H1 (cell line): ENCODE data around the gene L1TD1. TPM values are rescaled to one million over a fixed set of nuclear protein-coding genes. Genes with fewer than 3 reads are reported as not detected.

Experiments used
- ASH2L ChIP-seq: fragments of 200-600, 300-600 bp; sonication (generic); IDR thresholded peaks from one replicate; pipeline ENCODE4 v1.7.1; 2017; ENCODE audit warnings: low read length
- CHD2 ChIP-seq: IDR thresholded peaks from 2 replicates; pipeline ENCODE4 v1.6.1; 2012; ENCODE audit warnings: low read length, improper control_type of control experiment
- PHF8 ChIP-seq: fragments of 200-600 bp; sonication (generic); conservative IDR thresholded peaks from 2 replicates; pipeline ENCODE4 v1.7.1; 2012; ENCODE audit warnings: low read depth, mild to moderate bottlenecking, inconsistent platforms, low read length, moderate library complexity
- RXRA ChIP-seq: IDR thresholded peaks from 2 replicates; pipeline ENCODE4 v1.6.1; 2011; ENCODE audit warnings: low read depth, mild to moderate bottlenecking, low read length, moderate library complexity; ENCODE audit not compliant: insufficient read depth
- SAP30 ChIP-seq: fragments of 300-600 bp; sonication (generic); IDR thresholded peaks from 2 replicates; pipeline ENCODE4 v1.7.1; 2012; ENCODE audit warnings: low read length, moderate library complexity, mild to moderate bottlenecking, inconsistent platforms; ENCODE audit not compliant: insufficient read depth, insufficient replicate concordance
- SIN3A ChIP-seq, 2 experiments: IDR thresholded peaks in 1 of 2; conservative IDR thresholded peaks in 1 of 2; 2 replicates each; pipeline ENCODE4 v1.6.1; 2011 to 2012; ENCODE audit warnings: low read length in 2 of 2, improper control_type of control experiment in 1 of 2, low read depth in 1 of 2, mild to moderate bottlenecking in 1 of 2
- SRF ChIP-seq: IDR thresholded peaks from 2 replicates; pipeline ENCODE4 v1.6.1; 2011; ENCODE audit warnings: mild to moderate bottlenecking, low read depth, low read length, moderate library complexity
- TAF7 ChIP-seq: optimal IDR thresholded peaks from 2 replicates; pipeline ENCODE3; 2011; ENCODE audit warnings: low read depth, mild to moderate bottlenecking, inconsistent platforms, low read length, moderate library complexity, borderline replicate concordance
- TCF12 ChIP-seq: IDR thresholded peaks from 2 replicates; pipeline ENCODE4 v1.6.1; 2011; ENCODE audit warnings: low read depth, mild to moderate bottlenecking, low read length
- YY1 ChIP-seq: IDR thresholded peaks from 2 replicates; pipeline ENCODE4 v1.6.1; 2011; ENCODE audit warnings: low read depth, mild to moderate bottlenecking, low read length
- polyA plus RNA-seq, 7 experiments: library from polyadenylated mRNA; depleted of rRNA in 3 of 7; stranded (reverse) in 5 of 7; unstranded in 2 of 7; fragments of >200 nt in 5 of 7; fragments of 200-250 nt in 2 of 7; gene quantifications; 1 replicate in 5 of 7; 2 replicates in 1 of 7; 4 replicates in 1 of 7; pipeline versions ENCODE4 v1.2.1 to v1.2.3, GENCODE V29; 2011 to 2013; ENCODE audit warnings: missing spikeins in 2 of 7, mixed read lengths in 2 of 7
- total RNA-seq: library from RNA; stranded (reverse); fragmentation: NEBNext Ultra II Directional; extraction: Animal tissue kit (Norgen Biotek cat#: 25700); gene quantifications from 2 replicates; pipeline ENCODE4 v1.2.1, GENCODE V29; 2021
- TF ChIP-seq, protein P1 (sequence below): fragments of 300-600 bp; sonication (generic); IDR thresholded peaks from 2 replicates; pipeline ENCODE4 v1.7.1; 2012; ENCODE audit warnings: low read length, moderate library complexity, mild to moderate bottlenecking, inconsistent platforms; ENCODE audit not compliant: insufficient replicate concordance

The L1TD1 gene
- total and polyA plus RNA-seq, 2 of the 8 experiments (the other 6 are each of a cell fraction or from before 2014, with no cell fraction given): 35.3 to 441 TPM

DNA sequence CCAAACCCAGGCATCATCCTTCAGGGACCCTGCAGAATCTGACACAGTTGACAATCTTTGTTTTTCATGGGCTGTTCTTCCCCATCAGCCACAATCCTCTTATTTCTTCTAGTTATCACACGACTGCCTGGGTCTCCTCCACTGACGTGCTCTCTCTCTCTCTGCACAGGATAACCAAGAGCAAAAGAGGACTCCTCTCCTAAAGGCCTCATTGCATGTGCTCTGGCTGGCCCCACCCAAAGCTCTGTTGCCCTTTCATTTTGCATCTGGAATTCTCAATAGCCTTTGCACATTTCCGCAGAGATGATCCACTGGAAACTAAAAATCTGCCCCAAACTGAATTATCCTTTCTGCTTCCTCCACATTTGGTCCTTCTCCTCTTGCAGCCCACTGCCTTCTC is 66.0 kb downstream of the L1TD1 start (continued):
- TF ChIP-seq, protein P1, sequence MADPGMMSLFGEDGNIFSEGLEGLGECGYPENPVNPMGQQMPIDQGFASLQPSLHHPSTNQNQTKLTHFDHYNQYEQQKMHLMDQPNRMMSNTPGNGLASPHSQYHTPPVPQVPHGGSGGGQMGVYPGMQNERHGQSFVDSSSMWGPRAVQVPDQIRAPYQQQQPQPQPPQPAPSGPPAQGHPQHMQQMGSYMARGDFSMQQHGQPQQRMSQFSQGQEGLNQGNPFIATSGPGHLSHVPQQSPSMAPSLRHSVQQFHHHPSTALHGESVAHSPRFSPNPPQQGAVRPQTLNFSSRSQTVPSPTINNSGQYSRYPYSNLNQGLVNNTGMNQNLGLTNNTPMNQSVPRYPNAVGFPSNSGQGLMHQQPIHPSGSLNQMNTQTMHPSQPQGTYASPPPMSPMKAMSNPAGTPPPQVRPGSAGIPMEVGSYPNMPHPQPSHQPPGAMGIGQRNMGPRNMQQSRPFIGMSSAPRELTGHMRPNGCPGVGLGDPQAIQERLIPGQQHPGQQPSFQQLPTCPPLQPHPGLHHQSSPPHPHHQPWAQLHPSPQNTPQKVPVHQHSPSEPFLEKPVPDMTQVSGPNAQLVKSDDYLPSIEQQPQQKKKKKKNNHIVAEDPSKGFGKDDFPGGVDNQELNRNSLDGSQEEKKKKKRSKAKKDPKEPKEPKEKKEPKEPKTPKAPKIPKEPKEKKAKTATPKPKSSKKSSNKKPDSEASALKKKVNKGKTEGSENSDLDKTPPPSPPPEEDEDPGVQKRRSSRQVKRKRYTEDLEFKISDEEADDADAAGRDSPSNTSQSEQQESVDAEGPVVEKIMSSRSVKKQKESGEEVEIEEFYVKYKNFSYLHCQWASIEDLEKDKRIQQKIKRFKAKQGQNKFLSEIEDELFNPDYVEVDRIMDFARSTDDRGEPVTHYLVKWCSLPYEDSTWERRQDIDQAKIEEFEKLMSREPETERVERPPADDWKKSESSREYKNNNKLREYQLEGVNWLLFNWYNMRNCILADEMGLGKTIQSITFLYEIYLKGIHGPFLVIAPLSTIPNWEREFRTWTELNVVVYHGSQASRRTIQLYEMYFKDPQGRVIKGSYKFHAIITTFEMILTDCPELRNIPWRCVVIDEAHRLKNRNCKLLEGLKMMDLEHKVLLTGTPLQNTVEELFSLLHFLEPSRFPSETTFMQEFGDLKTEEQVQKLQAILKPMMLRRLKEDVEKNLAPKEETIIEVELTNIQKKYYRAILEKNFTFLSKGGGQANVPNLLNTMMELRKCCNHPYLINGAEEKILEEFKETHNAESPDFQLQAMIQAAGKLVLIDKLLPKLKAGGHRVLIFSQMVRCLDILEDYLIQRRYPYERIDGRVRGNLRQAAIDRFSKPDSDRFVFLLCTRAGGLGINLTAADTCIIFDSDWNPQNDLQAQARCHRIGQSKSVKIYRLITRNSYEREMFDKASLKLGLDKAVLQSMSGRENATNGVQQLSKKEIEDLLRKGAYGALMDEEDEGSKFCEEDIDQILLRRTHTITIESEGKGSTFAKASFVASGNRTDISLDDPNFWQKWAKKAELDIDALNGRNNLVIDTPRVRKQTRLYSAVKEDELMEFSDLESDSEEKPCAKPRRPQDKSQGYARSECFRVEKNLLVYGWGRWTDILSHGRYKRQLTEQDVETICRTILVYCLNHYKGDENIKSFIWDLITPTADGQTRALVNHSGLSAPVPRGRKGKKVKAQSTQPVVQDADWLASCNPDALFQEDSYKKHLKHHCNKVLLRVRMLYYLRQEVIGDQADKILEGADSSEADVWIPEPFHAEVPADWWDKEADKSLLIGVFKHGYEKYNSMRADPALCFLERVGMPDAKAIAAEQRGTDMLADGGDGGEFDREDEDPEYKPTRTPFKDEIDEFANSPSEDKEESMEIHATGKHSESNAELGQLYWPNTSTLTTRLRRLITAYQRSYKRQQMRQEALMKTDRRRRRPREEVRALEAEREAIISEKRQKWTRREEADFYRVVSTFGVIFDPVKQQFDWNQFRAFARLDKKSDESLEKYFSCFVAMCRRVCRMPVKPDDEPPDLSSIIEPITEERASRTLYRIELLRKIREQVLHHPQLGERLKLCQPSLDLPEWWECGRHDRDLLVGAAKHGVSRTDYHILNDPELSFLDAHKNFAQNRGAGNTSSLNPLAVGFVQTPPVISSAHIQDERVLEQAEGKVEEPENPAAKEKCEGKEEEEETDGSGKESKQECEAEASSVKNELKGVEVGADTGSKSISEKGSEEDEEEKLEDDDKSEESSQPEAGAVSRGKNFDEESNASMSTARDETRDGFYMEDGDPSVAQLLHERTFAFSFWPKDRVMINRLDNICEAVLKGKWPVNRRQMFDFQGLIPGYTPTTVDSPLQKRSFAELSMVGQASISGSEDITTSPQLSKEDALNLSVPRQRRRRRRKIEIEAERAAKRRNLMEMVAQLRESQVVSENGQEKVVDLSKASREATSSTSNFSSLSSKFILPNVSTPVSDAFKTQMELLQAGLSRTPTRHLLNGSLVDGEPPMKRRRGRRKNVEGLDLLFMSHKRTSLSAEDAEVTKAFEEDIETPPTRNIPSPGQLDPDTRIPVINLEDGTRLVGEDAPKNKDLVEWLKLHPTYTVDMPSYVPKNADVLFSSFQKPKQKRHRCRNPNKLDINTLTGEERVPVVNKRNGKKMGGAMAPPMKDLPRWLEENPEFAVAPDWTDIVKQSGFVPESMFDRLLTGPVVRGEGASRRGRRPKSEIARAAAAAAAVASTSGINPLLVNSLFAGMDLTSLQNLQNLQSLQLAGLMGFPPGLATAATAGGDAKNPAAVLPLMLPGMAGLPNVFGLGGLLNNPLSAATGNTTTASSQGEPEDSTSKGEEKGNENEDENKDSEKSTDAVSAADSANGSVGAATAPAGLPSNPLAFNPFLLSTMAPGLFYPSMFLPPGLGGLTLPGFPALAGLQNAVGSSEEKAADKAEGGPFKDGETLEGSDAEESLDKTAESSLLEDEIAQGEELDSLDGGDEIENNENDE: no peak
- no peak for TF ChIP-seq TAF7
- TF ChIP-seq SRF: no peak
- no peak for TF ChIP-seq CHD2
- TF ChIP-seq TCF12: no peak
- no peak for TF ChIP-seq SIN3A (conservative IDR thresholded peaks at IDR 0.05 in 1 of 2, IDR thresholded peaks at IDR 0.05 in 1 of 2; ENCODE audit: low read depth in 1 of 2, low read length in 2 of 2)
- no peak for TF ChIP-seq ASH2L
- no peak for TF ChIP-seq YY1
- TF ChIP-seq PHF8: no peak
- TF ChIP-seq SAP30: no peak
- TF ChIP-seq RXRA: no peak
